Neural cell (in vitro differentiated cells): ENCODE results near the gene CATSPER1. TPM values are rescaled to one million over a fixed set of nuclear protein-coding genes. Genes with fewer than 3 reads are reported as not detected.

ENCODE experiments used
- H2AFZ ChIP-seq: fragments of 200-600, 300-800 bp; sonication (generic), shearing (Covaris generic); 2 replicates; pipeline ENCODE4 v1.6.0; 2014; ENCODE audit warnings: low read depth, mild to moderate bottlenecking, antibody characterized with exemption, low read length, moderate library complexity
- H3F3A ChIP-seq: fragments of 200-600 bp; shearing (Covaris generic); 2 replicates; pipeline ENCODE4 v1.6.1; 2016; ENCODE audit warnings: mild to moderate bottlenecking, moderate library complexity, mixed read lengths, antibody characterized with exemption, low read length; ENCODE audit not compliant: insufficient read depth, poor library complexity, severe bottlenecking
- H3K27ac ChIP-seq: fragments of 200-600, 300-800 bp; sonication (generic), shearing (Covaris generic); 2 replicates; pipeline ENCODE4 v1.5.1; 2014; ENCODE audit warnings: mild to moderate bottlenecking, low read length, moderate library complexity
- H3K27me3 ChIP-seq: fragments of 300-800, 200-600 bp; sonication (generic), shearing (Covaris generic); 2 replicates; pipeline ENCODE4 v1.6.0; 2014; ENCODE audit warnings: mild to moderate bottlenecking, low read depth, low read length, moderate library complexity; ENCODE audit not compliant: insufficient read depth
- H3K36me3 ChIP-seq: fragments of 300-800, 200-600 bp; sonication (generic), shearing (Covaris generic); 2 replicates; pipeline ENCODE4 v1.5.1; 2014; ENCODE audit warnings: mild to moderate bottlenecking, antibody characterized with exemption, low read length, moderate library complexity; ENCODE audit not compliant: insufficient read depth
- H3K4me2 ChIP-seq: fragments of 300-800, 200-600 bp; sonication (generic), shearing (Covaris generic); 2 replicates; pipeline ENCODE4 v1.6.0; 2014; ENCODE audit warnings: mild to moderate bottlenecking, low read length
- H3K4me3 ChIP-seq: fragments of 300-800, 200-600 bp; sonication (generic), shearing (Covaris generic); 2 replicates; pipeline ENCODE4 v1.5.1; 2014; ENCODE audit warnings: mild to moderate bottlenecking, low read length, moderate library complexity
- H3K79me2 ChIP-seq: fragments of 200-600 bp; shearing (Covaris generic); replicated peaks from 2 replicates; pipeline ENCODE4 v1.6.0; 2014; ENCODE audit warnings: mild to moderate bottlenecking, low read length, moderate library complexity; ENCODE audit not compliant: insufficient read depth
- H3K9ac ChIP-seq: fragments of 300-800, 200-600 bp; sonication (generic), shearing (Covaris generic); 2 replicates; pipeline ENCODE4 v1.6.1; 2016; ENCODE audit warnings: mild to moderate bottlenecking, low read length, mixed read lengths
- H3K9me2 ChIP-seq: fragments of 200-600 bp; shearing (Covaris generic); 2 replicates; pipeline ENCODE4 v1.6.1; 2016; ENCODE audit warnings: mild to moderate bottlenecking, low read length, mixed read lengths; ENCODE audit not compliant: insufficient read depth
- H3K9me3 ChIP-seq: fragments of 200-600, 300-800 bp; sonication (generic), shearing (Covaris generic); 2 replicates; pipeline ENCODE4 v1.6.1; 2016; ENCODE audit warnings: mild to moderate bottlenecking, mixed run types, low read length, moderate library complexity, mixed read lengths
- H4K20me1 ChIP-seq: fragments of 200-600 bp; shearing (Covaris generic); 2 replicates; pipeline ENCODE4 v1.6.1; 2016; ENCODE audit warnings: mild to moderate bottlenecking, mixed run types; ENCODE audit not compliant: insufficient read depth
- EZH2 ChIP-seq: fragments of 200-600, 300-800 bp; shearing (Covaris generic), sonication (generic); IDR thresholded peaks from 2 replicates; pipeline ENCODE4 v1.6.1; 2014; ENCODE audit warnings: antibody characterized with exemption, low read length, borderline replicate concordance, mild to moderate bottlenecking; ENCODE audit not compliant: insufficient read depth, poor library complexity, severe bottlenecking
- RAD21 ChIP-seq: fragments of 450-650 bp; conservative IDR thresholded peaks from 2 replicates; pipeline ENCODE4 v1.6.1; 2014; ENCODE audit warnings: antibody characterized with exemption, mild to moderate bottlenecking, moderate library complexity
- REST ChIP-seq: IDR thresholded peaks from 2 replicates; pipeline ENCODE4 v1.6.1; 2012; ENCODE audit warnings: borderline replicate concordance
- SMC3 ChIP-seq: fragments of 450-650 bp; conservative IDR thresholded peaks from 2 replicates; pipeline ENCODE4 v1.6.1; 2014; ENCODE audit warnings: antibody characterized with exemption, mild to moderate bottlenecking, moderate library complexity; ENCODE audit not compliant: poor library complexity
- polyA plus RNA-seq: library from polyadenylated mRNA; depleted of rRNA; stranded (reverse); fragments of >200 nt; gene quantifications from 2 replicates; pipeline ENCODE4 v1.2.3, GENCODE V29; 2014
- TF ChIP-seq, protein P1 (sequence below): fragments of 450-650 bp; IDR thresholded peaks from 2 replicates; pipeline ENCODE4 v1.5.1; 2014; ENCODE audit warnings: antibody characterized with exemption, mild to moderate bottlenecking, moderate library complexity; ENCODE audit not compliant: poor library complexity, severe bottlenecking

Gene CATSPER1
- polyA plus RNA-seq, 1 donor from 2014 or later = not detected

- TF ChIP-seq, protein P1, sequence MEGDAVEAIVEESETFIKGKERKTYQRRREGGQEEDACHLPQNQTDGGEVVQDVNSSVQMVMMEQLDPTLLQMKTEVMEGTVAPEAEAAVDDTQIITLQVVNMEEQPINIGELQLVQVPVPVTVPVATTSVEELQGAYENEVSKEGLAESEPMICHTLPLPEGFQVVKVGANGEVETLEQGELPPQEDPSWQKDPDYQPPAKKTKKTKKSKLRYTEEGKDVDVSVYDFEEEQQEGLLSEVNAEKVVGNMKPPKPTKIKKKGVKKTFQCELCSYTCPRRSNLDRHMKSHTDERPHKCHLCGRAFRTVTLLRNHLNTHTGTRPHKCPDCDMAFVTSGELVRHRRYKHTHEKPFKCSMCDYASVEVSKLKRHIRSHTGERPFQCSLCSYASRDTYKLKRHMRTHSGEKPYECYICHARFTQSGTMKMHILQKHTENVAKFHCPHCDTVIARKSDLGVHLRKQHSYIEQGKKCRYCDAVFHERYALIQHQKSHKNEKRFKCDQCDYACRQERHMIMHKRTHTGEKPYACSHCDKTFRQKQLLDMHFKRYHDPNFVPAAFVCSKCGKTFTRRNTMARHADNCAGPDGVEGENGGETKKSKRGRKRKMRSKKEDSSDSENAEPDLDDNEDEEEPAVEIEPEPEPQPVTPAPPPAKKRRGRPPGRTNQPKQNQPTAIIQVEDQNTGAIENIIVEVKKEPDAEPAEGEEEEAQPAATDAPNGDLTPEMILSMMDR = peak; percentile 30
- TF ChIP-seq REST = no peak
- TF ChIP-seq RAD21 = no peak
- no peak overlapping the region for H3K4me2 ChIP-seq
- H3K4me3 ChIP-seq = peak overlapping the region; percentile 69
- H2AFZ ChIP-seq = no peak overlapping the region
- H3F3A ChIP-seq = peaks cover 4% of the 10 kb centered on the region
- no peaks in the 10 kb centered on the region for H4K20me1 ChIP-seq
- peaks cover 8% of the 10 kb centered on the region for H3K36me3 ChIP-seq
- H3K9me2 ChIP-seq = no peaks in the 10 kb centered on the region
- peak overlapping the region; percentile 8 for H3K27ac ChIP-seq
- peaks cover 27% of the 10 kb centered on the region for H3K79me2 ChIP-seq
- no peaks in the 10 kb centered on the region for H3K27me3 ChIP-seq
- H3K9me3 ChIP-seq = no peaks in the 10 kb centered on the region
- peak overlapping the region; percentile 62 for H3K9ac ChIP-seq
These were observed 42.8 kb upstream of the CATSPER1 start for GRCh38 chr11:66068923-66069714.

DNA sequence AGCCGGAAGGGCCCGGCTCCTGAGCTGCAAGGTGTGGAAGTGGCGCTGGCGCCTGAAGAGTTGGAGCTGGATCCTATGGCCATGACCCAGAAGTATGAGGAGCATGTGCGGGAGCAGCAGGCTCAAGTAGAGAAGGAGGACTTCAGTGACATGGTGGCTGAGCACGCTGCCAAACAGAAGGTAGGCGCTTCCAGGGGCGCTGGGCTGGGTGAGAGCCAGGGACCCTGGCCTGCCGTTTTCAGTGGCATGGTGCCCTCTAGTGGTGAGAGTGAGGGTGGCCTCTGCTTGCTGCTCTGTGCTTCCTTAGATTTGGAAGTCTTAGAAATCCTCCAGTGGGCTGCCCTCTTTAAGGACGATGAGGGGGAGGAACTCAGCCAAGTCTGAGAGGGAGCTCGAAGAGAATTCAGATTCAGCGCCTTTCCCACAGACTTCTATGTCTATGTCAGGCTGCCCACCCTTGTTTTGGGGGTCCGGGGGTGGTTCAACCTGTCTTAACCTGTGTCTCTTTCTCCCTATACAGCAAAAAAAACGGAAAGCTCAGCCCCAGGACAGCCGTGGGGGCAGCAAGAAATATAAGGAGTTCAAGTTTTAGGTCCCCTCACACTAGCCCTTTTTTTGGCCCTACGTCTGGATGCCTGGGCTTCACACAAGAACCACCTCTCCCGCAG is 42.0 kb upstream of the CATSPER1 start:
- Histone ChIP-seq H3K79me2 (peaks cover 24% of the 10 kb centered on the region), H3K9me3 (no peaks in the 10 kb centered on the region), H3K9ac (no peak overlapping the region), H3F3A (peaks cover 4% of the 10 kb centered on the region), H3K27ac (no peak overlapping the region), H3K27me3 (no peaks in the 10 kb centered on the region), H3K36me3 (peaks cover 14% of the 10 kb centered on the region), H3K9me2 (no peaks in the 10 kb centered on the region), H2AFZ (no peak overlapping the region), H3K4me2 (no peak overlapping the region), H3K4me3 (no peak overlapping the region), H4K20me1 (no peaks in the 10 kb centered on the region)
- TF ChIP-seq, protein P1 = peak; percentile 84
- TF ChIP-seq RAD21 (peak; percentile 61), SMC3 (peak; percentile 64), REST (no peak), EZH2 (no peak)
